HG02642 (cell line): ENCODE measurements around the gene EMSY.
"Not testable (repeated sequence)": the region's sequence is repeated elsewhere in the genome, so short reads cannot be mapped to it uniquely, and the experiment has no call there.

ENCODE experiments used
- ATAC-seq: cut with Tn5 transposase; IDR thresholded peaks from one replicate; pipeline ENCODE4 v1.9.1; 2021; ENCODE audit warnings: mild to moderate bottlenecking; ENCODE audit not compliant: unreplicated experiment, poor library complexity

The EMSY gene

DNA sequence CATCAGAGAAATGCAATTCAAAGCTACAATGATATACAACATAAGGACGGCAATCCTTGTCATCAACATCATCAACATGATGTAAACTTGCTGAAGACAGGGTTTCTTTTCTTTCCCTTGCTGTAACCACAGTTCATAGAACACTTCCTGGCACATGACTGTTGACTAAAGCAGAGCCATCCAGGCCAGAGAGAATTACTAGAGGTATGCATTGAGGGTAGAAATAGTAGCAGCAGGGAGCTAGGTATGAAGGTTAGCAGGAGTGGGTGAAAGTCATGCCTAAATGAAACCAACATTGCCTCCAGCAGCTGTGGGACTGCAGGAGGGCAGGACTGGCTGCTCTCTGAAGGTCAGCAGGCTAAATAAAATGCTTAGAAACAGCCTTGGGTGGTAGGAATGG is 122.0 kb downstream of the EMSY start:
- ATAC-seq = no peak

DNA sequence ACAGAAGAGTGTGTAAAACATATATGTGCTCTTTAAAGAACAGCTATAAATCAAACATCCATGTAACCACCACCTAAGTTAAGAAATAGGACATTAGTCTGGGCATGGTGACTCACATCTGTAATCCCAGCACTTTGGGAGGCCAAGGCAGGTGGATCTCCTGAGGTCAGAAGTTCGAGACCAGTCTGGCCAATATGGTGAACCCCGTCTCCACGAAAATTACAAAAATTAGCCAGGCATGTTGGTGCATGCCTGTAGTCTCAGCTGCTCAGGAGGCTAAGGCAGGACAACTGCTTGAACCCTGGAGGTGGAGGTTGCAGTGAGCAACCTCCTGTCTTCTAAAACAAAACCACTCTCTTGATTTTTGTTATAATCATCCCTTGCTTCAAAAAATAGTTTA is 122.4 kb downstream of the EMSY start:
- no peak for ATAC-seq

DNA sequence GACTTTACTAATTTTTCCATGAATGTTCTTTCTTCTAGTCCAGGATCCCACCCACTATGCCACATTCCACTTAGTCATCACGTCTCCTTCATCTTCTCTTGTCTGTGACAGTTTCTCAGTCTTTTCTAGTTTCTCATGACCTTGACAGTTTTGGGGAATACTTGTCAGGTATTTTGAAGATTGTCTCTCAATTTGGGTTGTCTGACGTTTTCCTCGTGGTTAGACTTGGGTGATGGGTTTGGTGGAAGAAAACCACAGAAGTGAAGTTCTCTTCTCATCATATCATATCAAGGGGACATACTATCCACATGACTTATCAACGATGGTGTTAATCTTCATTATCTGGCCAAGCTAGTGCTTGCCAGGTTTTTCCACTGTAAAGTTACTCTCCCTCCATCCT is 123.3 kb downstream of the EMSY start:
- ATAC-seq = no peak

DNA sequence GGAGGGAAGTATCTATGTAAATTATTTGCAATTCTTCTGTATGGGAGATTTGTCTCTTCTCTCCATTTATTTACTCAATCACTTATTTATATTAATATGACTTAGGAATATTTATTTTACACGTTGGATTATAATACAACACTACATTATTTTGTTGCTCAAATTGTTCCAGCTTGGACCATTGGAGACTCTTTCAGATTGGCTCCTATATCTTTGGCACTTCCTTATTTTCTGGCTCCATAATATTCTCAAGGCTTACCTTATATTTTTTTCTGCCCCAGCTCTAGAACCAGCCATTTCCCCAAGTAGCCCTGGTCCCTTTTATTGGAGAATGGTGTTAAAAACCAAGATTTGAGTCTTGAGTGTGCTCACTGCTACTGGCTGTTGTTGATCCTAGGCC is 123.8 kb downstream of the EMSY start:
- ATAC-seq = no peak

DNA sequence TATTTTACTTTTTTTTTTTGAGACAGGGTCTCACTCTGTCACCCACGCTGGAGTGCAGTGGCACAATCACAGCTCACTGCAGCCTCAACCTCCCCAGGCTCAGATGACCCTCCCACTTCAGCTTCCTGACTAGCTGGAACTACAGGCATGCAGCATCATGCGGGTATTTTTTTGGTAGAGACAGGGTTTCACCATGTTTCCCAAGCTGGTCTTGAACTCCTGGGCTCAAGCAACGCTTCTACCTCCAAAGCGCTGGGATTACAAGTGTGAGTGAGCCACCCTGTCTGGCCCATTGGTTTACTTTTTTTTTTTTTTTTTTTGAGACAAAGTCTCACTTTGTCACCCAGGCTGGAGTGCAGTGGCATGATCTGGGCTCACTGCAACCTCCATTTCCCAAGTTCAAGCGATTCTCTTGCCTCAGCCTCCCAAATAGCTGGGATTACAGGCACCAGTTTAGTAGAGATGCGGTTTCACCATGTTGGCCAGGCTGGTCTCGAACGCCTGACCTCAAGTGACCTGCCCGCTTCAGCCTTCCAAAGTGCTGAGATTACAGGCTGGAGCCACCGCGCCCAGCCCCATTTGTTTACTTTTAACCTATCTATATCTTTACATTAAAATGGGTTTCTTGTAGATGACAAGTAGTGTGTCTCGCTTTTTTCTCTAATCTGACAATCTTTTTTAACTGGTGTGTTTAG is 127.5 kb downstream of the EMSY start:
- ATAC-seq = not testable (repeated sequence)

GRCh38 chr11:76574406-76574805 is 129.6 kb downstream of the EMSY start:
- ATAC-seq = no peak

DNA sequence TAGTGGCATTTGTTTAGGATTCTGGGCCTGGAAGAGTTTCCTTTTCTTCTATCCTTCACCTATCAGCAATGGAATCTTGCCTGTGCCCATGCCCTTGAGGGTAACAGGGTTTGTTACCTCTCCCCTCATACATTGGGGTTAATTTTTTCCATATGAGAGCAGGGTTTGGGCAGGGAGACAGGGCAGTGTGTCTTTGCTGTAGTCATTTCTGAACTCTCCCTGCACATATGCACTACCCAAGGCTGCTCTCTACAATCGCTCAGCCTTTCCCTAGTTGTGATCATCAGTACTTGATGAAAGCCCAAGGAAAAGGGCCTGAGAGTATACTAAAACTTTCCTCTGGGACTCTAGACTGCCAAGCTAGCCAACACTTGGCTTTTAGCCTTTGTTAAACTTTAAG is 130.1 kb downstream of the EMSY start:
- ATAC-seq = no peak

DNA sequence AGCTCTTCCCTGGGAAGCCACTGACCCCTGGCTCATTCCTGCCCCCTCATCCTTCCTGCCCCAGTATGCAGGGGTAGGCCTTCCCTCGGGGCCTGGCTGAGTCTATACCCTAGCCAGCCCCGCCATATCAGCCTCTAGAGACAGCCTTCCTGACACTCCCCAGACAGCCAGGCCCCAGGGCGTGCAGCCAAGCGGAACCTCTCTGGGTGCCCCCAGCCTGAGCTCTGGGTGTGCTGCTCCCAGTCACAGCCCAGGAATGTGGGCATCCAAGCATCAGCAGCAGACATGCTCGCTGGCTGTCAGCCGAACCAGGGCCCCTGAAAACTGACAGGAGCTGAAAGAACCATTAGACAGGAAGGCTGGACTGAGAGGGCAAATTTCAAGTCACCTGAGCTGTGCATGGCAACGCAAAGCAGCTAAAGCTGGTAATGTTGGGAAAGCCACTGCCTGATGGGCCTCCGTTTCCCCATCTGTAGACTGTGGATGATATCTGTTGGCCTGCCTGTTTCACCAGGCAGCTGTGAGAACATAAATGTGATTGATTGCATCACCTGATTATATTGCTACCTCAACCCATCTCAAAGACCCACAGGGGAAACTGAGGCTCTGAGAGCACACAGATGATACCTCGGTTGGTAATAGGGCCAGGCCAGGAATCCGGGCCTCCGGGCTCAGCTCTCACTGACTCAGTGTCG is 132.6 kb downstream of the EMSY start:
- no peak for ATAC-seq

DNA sequence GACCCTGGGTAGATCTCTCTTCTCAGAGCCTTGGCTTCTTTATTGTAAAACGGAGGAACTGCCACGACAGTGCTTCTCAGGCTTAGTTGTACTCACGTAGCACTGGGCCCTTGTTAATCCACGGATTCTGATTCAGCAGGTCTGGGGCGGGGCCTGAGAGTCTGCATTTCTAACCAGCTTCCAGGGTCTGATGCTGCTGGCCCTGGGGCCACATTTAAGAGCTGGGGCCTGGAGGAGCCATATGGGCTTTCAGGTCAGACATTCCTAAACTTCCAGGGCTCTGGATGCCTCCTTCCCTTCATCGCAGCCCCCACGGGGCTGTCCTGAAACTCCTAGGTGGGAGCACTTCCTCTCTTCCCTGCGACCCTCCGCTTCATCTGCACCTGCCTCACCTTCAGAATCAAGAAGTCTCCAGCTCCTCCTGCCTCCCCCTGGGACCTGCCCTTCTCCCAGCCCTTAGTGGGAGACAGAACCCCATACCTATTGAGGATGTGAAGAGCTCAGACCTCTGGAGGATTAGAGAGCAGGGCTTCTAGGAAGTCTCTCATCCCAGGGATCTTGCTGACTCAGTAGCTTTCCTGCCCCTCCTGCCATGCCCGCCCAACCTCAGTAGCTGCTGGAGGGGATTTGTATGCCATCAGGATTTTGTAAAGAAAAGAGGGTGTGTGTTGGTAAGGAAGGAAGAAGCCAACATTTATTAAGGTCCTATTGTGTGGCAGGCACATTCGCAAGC is 133.3 kb downstream of the EMSY start:
- no peak for ATAC-seq

DNA sequence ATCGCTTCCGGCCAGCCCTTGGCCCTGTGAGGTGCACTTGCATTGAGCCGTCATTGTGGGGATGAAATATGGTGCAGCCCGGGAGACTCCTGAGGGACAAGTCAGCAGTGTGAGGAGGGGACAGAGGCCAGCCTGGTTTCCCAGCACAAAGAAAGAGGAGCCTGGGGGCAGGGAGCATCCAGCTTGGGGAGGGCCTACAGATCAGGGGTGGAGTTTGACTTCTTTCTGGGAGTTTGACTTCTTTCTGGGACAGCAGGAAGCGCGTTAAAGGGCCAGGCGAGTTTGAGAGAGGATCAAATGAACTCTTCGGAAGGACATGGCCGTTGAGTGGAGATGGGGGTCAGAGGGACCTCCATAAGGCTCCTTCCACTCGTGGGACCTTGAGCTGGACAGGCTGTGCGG is 133.8 kb downstream of the EMSY start:
- no peak for ATAC-seq

GRCh38 chr11:76579056-76579751 is 134.4 kb downstream of the EMSY start:
- no peak for ATAC-seq

- ATAC-seq = no peak
These were observed 134.9 kb downstream of the EMSY start for GRCh38 chr11:76579752-76580151.

DNA sequence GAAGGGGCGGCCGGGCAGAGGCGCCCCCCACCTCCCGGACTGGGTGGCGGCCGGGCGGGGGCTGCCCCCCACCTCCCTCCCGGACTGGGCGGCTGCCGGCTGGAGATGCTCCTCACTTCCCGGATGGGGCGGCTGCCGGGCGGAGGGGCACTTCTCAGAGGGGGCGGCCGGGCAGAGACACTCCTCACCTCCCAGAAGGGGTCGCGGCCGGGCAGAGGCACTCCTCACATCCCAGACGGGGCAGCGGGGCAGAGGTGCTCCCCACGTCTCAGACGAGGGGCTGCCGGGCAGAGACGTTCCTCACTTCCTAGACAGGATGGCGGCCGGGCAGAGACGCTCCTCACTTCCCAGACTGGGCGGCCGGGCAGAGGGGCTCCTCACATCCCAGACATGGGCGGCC is 137.7 kb downstream of the EMSY start:
- ATAC-seq = not testable (repeated sequence)

DNA sequence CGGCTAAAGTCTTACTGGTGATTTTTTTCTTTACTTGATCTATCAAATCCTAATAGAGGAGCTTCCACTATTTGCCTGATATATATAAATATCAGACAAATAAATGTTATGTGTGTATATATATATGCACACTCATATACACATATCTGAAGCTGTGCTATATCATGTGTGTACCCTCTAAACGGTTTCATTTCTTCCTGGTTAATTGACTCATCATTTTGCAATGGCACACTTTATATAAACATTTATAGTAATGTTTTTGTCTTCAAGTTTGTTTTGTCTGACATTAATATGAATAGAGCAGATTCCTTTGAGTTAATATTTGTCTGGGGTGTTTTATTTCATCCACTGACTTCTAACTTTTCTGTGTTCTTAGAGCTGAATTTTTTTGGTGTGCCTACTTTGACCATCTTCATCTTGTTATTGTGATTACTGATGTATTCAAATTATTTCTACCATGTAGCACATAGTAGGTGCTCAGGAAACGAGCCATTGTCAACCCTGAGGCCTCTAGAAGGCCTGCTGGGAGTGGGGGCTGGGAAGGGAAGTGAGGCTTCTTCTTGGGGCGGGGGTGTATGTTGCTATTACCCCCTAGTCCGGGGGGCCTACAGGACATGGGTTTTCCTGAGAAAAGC is 143.1 kb downstream of the EMSY start:
- ATAC-seq = no peak

DNA sequence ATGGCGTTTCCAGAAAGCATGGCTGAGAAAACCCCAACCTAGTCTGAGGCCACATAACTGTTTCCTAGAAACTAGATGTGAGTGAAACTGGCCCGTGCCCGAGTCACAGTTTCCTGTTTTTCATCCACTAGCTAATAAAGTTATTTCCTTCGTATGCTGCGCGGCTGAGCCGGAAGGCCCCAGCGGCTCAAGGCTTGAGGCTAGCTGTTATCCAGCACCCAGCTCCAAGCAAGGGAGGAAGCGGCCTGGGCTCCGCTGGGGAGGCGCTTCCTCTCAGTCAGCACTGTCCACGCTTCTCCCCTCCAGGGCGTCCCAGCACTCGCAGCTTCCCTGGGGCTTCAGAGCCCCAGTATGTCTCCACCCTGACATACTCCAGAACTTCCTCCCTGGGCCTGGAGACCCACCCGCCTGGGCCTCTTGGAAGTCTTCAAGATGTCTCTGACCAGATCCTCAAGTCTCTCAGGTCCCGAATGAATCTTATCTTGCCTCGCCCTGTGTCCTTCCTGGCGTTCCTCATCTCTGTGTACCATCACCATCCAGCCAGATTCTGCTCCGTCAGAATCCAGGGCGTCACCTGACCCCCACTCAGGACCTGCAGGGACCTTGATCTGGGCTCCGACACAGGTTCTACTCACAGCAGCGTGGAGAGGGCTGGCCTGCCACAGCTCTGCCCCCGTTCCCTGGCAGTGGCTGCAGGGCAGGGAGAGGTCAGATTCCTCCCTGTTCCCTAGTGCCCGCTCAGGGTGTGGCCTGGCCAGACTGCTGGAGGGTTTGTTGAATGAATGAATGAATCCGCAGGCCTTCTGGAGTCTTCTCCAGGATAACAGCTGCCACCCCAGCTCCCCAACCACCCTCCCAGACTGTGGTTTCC is 143.9 kb downstream of the EMSY start:
- no peak for ATAC-seq

DNA sequence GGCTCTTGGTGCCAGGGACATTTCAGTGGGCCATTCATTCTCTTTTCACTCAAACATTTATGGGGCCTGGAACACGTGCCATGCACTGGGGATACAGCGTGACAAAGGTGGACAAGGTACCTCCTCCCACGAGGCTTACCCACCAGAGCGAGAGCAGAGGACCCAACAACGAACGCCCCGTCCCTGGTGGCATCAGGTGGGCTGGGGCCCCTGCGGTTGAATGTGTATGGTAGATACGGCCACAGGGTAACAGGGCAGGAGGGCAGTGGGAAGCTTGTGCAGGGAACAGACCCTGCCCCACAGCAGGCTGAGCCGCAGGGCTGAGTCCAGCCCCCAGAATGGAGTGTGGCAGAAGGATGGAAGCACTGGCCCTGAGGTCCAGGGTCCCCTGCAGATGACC is 144.7 kb downstream of the EMSY start:
- no peak for ATAC-seq

DNA sequence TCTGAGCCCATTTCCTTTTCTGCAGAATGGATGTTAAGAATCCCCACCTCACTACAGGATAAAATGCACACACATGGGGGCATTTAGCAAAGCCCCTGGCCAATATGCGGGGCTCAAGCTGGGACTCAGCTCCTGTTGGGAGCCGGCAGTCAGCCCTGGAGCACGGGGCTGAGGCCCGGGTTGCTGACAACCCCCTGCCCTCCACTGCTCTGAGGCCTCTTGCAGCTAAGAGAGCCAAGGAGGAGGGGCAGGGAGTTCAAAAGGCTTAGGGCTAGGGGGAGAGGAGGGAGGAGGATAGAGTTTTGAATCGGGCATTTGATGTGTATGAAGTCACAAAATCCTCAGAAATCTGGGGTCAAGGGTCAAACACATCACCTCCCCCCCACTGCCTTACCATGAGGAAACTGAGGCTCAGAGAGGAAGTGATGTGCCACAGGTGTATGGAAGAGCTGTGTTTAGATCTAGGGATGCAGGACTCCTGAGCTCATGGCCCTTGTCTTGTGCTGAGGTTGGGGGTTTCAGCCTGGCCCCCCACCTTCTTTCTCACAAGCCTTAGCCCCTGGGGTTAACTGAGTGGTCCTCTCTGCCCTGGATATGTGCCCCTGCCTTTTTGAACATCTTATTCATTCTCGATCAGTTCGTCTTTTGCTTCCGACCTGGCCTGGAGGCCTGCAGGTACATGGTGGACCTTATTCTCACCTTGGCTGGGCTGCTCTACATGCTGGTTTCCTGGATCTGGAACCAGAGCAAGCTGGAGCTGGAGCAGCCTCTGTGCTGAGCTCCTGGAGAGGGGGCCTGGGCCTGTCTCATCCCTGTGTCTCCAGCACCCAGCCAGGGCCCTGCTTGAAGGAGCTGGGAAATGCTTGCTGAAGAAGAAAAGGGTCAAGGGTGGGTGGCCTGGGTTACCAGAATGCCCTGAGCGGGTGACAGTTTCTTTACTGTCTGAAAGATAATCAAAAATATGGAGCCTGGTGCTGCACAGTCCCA is 145.4 kb downstream of the EMSY start:
- no peak for ATAC-seq

DNA sequence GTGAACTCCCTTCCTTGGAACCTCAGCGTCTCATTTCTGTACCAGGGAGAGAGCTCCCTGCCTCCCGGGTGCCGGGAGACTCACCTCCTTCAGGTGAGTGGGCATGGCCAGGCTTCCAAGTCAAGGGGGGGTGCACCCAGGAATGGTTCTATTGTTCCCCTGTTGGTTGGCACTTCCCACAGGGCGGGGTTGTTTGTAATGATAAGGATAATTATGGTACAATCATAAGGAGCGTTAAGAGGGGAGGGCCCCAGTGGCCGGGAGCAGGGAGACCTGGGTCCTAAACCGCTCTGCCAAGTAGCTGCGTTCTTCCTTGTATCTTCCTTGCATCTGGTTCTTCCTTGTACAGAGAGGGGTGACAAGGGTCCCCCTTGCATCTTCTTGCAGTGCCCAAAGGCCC is 146.6 kb downstream of the EMSY start:
- ATAC-seq = no peak
